ENCODE results near the gene USP43. TPM values are rescaled to one million over a fixed set of nuclear protein-coding genes. Genes with fewer than 3 reads are reported as not detected.
"Not testable (repeated sequence)": the region's sequence is repeated elsewhere in the genome, so short reads cannot be mapped to it uniquely, and the experiment has no call there.

USP43 gene
- total and polyA plus RNA-seq, 4 donors, result 0.33 to 0.88 TPM; not detected in 2

DNA sequence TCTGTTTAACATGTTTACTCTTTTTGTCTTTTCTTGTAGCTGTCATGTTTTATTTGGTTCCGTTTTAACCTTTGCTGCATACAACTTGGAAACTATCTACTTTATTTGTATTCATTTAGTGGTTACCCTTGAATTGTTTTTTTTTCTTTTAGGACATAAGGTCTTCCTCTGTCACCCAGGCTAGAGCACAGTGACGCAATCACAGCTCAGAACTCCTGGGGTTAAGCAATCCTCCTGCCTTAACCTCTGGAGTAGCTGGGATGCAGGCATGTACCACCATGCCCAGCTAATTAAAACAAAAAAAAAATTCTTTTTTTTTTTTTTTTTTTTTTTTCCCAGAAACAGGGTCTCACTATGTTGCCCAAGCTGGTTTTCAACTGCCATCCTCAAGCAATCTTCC, 29.8 kb upstream of the USP43 start:
- Histone ChIP-seq H3K9me3 (ENCODE audit: control insufficient read depth, low read length) (no peaks in the 10 kb centered on the region), H3K27ac (ENCODE audit: low read depth in 1 of 2, low read length in 2 of 2) (no peak overlapping the region), H3K27me3 (ENCODE audit: control insufficient read depth in 1 of 2, insufficient read depth in 2 of 2, low read length in 1 of 2) (no peaks in the 10 kb centered on the region), H3K4me3 (ENCODE audit: low read length in 2 of 2) (no peak overlapping the region), H3K4me1 (ENCODE audit: control insufficient read depth in 1 of 2, insufficient read depth in 2 of 2, low read length in 2 of 2) (no peaks in the 10 kb centered on the region), H3K36me3 (ENCODE audit: control insufficient read depth in 1 of 2, insufficient read depth in 2 of 2, low read length in 1 of 2) (no peaks in the 10 kb centered on the region)
- no peak for ATAC-seq (ENCODE audit: low FRiP score)
- WGBS, 2 donors, result 42 to 50% methylated on average over 2 of the region's 2 CpGs
- intact Hi-C loops (cut with DNase I), result no loop called here
- DNase-seq, result no peak

DNA sequence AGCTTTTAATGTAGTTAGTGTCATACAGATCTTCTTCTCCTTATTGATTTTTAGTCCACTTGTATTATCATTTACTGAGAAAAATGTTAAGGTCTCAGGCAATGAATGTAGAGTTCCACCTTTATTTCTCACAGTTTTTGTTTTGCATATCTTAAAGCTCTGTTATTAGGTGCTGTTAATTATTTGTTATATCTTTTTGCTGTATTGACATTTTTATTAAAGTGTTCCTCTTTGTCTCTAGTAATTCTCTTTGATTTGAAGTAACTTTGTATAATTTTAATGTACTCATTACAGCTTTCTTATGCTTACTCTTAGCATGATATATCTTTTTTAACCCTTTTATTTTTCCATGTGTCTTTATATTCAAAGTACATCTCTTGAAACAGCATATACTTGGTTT, 22.4 kb upstream of the USP43 start:
- Histone ChIP-seq H3K36me3 (ENCODE audit: control insufficient read depth in 1 of 2, insufficient read depth in 2 of 2, low read length in 1 of 2) (no peaks in the 10 kb centered on the region), H3K4me1 (ENCODE audit: control insufficient read depth in 1 of 2, insufficient read depth in 2 of 2, low read length in 2 of 2) (no peaks in the 10 kb centered on the region), H3K9me3 (ENCODE audit: control insufficient read depth, low read length) (peaks cover 6% of the 10 kb centered on the region), H3K4me3 (ENCODE audit: low read length in 2 of 2) (no peak overlapping the region), H3K27me3 (ENCODE audit: control insufficient read depth in 1 of 2, insufficient read depth in 2 of 2, low read length in 1 of 2) (no peaks in the 10 kb centered on the region), H3K27ac (ENCODE audit: low read depth in 1 of 2, low read length in 2 of 2) (no peak overlapping the region)
- intact Hi-C loops (cut with DNase I), result no loop called here
- no peak for ATAC-seq (ENCODE audit: low FRiP score)
- no peak for DNase-seq

DNA sequence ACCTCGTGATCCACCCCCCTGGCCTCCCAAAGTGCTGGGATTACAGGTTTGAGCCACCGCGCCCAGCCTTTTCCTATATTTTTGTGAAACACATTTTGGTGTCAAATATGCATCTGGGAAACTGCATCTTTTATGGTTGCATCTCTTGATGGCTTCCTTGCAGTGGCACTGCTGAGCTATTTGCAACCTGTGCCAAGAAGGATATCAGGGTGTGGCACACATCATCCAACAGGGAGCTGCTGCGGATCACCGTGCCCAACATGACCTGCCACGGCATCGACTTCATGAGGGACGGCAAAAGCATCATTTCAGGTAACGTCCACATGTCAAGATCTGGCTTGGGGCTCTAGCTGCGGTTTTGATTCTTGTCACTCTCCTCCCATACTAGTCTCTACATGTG, 16.8 kb upstream of the USP43 start:
- DNase-seq (no peak), ATAC-seq (ENCODE audit: low FRiP score) (no peak)
- Histone ChIP-seq H3K27me3 (ENCODE audit: control insufficient read depth in 1 of 2, insufficient read depth in 2 of 2, low read length in 1 of 2) (no peaks in the 10 kb centered on the region), H3K4me1 (ENCODE audit: control insufficient read depth in 1 of 2, insufficient read depth in 2 of 2, low read length in 2 of 2) (no peaks in the 10 kb centered on the region), H3K9me3 (ENCODE audit: control insufficient read depth, low read length) (peaks cover 5% of the 10 kb centered on the region), H3K36me3 (ENCODE audit: control insufficient read depth in 1 of 2, insufficient read depth in 2 of 2, low read length in 1 of 2) (no peaks in the 10 kb centered on the region), H3K27ac (ENCODE audit: low read depth in 1 of 2, low read length in 2 of 2) (no peak overlapping the region), H3K4me3 (ENCODE audit: low read length in 2 of 2) (no peak overlapping the region)
- intact Hi-C loops (cut with DNase I), result no loop called here
- 83 to 86% methylated on average over 10 of the region's 10 CpGs for WGBS, 2 donors

DNA sequence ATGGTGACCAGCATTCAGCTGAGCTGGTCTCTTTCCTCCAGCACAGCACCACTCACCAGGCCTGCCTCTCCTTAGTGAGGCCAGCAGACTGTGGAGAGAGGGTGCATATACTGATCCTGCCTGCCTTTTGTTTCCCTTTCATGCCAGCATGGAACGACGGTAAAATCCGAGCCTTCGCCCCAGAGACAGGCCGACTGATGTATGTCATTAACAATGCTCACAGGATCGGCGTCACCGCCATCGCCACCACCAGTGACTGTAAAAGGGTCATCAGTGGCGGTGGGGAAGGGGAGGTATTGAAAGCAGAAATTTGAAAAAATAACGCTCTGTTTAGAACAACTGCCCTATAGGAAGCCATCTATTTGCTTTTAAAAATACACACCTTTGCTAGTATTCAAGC, 12.6 kb upstream of the USP43 start:
- Histone ChIP-seq H3K27me3 (ENCODE audit: control insufficient read depth in 1 of 2, insufficient read depth in 2 of 2, low read length in 1 of 2) (no peaks in the 10 kb centered on the region), H3K36me3 (ENCODE audit: control insufficient read depth in 1 of 2, insufficient read depth in 2 of 2, low read length in 1 of 2) (no peaks in the 10 kb centered on the region), H3K4me3 (ENCODE audit: low read length in 2 of 2) (no peak overlapping the region), H3K4me1 (ENCODE audit: control insufficient read depth in 1 of 2, insufficient read depth in 2 of 2, low read length in 2 of 2) (no peaks in the 10 kb centered on the region), H3K9me3 (ENCODE audit: control insufficient read depth, low read length) (peaks cover 1% of the 10 kb centered on the region), H3K27ac (ENCODE audit: low read depth in 1 of 2, low read length in 2 of 2) (no peak overlapping the region)
- intact Hi-C loops (cut with DNase I), result no loop called here
- 86 to 90% methylated on average over 11 of the region's 11 CpGs for WGBS, 2 donors
- no peak for ATAC-seq (ENCODE audit: low FRiP score)
- no peak for DNase-seq

DNA sequence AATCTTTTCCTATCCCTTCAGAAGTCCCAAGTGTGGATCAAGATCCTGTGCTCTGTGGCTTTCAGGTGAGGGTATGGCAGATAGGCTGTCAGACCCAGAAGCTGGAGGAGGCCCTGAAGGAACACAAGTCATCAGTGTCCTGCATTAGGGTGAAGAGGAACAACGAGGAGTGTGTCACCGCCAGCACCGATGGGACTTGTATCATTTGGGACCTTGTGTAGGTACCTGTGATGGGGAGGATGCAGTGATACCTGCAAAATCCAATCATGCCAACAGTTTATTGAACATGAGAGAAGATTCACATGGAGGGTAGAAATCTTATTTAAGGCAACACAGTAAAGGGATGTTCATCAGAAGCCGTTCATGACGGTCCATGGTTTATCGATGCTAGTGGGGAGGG, 10.0 kb upstream of the USP43 start:
- intact Hi-C loops (cut with DNase I), result no loop called here
- ATAC-seq (ENCODE audit: low FRiP score) (no peak), DNase-seq (no peak)
- Histone ChIP-seq H3K27ac (ENCODE audit: low read depth in 1 of 2, low read length in 2 of 2) (no peak overlapping the region), H3K9me3 (ENCODE audit: control insufficient read depth, low read length) (peaks cover 1% of the 10 kb centered on the region), H3K36me3 (ENCODE audit: control insufficient read depth in 1 of 2, insufficient read depth in 2 of 2, low read length in 1 of 2) (no peaks in the 10 kb centered on the region), H3K4me3 (ENCODE audit: low read length in 2 of 2) (no peak overlapping the region), H3K4me1 (ENCODE audit: control insufficient read depth in 1 of 2, insufficient read depth in 2 of 2, low read length in 2 of 2) (no peaks in the 10 kb centered on the region), H3K27me3 (ENCODE audit: control insufficient read depth in 1 of 2, insufficient read depth in 2 of 2, low read length in 1 of 2) (no peaks in the 10 kb centered on the region)
- 90 to 93% methylated on average over 6 of the region's 6 CpGs for WGBS, 2 donors

DNA sequence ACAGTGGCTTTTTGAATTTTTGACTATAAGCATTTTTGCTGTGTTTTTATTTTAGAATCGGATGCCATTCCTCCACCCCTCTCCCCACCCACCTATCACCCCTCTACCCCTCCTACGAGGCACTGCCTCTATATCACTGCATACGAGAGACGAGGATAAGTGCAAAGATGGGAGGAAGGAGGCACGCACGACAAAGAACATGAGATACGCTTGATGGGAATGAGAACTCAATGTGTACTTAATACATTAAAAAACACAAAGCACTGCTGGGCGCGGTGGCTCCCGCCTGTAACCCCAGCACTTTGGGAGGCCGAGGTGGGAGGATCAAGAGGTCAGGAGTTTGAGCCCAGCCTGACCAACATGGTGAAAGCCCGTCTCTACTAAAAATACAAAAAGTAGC, 8.8 kb upstream of the USP43 start:
- ATAC-seq (ENCODE audit: low FRiP score), result no peak

DNA sequence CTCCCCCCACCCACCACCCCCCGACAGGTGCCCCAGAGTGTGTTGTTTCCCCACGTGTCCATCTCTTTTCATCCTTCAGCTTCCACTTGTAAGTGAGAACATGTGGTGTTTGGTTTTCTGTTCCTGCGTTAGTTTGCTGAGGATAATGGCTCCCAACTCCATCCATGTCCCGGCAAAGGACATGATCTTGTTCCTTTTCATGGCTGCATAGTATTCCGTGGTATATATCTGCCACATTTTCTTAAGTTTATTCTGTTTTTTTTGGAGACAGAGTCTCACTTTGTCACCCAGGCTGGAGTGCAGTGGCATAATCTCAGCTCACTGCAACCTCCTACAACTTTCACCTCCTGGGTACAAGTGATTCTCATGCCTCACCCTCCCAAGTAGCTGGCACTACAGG, 4.9 kb upstream of the USP43 start:
- not testable (repeated sequence) for DNase-seq; H3K27me3 ChIP-seq (ENCODE audit: control insufficient read depth in 1 of 2, insufficient read depth in 2 of 2, low read length in 1 of 2)
- WGBS, 2 donors, result 87 to 88% methylated on average over 5 of the region's 5 CpGs

More for the DNA sequence above, 8.8 kb upstream of the USP43 start:
- H3K9me3 ChIP-seq (ENCODE audit: control insufficient read depth, low read length), result peaks cover 1% of the 10 kb centered on the region
- no peak for DNase-seq
- H3K36me3 ChIP-seq (ENCODE audit: control insufficient read depth in 1 of 2, insufficient read depth in 2 of 2, low read length in 1 of 2), result no peaks in the 10 kb centered on the region
- H3K27ac ChIP-seq (ENCODE audit: low read depth in 1 of 2, low read length in 2 of 2), result no peak overlapping the region
- intact Hi-C loops (cut with DNase I), result no loop called here
- H3K4me1 ChIP-seq (ENCODE audit: control insufficient read depth in 1 of 2, insufficient read depth in 2 of 2, low read length in 2 of 2), result no peaks in the 10 kb centered on the region
- no peaks in the 10 kb centered on the region for H3K27me3 ChIP-seq (ENCODE audit: control insufficient read depth in 1 of 2, insufficient read depth in 2 of 2, low read length in 1 of 2)
- H3K4me3 ChIP-seq (ENCODE audit: low read length in 2 of 2), result no peak overlapping the region
- WGBS, 2 donors, result 88 to 90% methylated on average over 12 of the region's 12 CpGs

DNA sequence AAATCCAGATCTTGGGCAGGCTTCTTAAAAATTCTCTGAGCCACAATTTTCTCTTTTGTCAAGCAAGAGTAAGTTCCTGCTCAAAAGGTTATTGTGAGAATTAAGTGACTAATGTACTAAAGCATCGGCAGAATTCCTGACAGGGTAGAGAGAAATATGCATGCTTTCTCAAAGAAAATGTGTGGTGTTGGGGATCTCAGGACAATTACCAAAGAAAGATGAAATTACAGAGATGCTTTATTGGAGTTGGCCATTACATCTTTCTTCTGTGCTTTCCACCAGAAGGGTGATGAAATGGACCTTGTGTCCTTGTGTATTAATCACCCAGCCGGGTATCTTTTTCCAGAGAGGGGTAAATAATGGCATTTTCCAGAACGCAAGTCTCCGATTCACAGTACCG, 1.7 kb upstream of the USP43 start:
- intact Hi-C loops (cut with DNase I), result no loop called here
- H3K4me3 ChIP-seq (ENCODE audit: low read length in 2 of 2), result no peak overlapping the region

More for the DNA sequence above, 4.9 kb upstream of the USP43 start:
- ATAC-seq (ENCODE audit: low FRiP score); H3K4me3 ChIP-seq (ENCODE audit: low read length in 2 of 2); H3K9me3 ChIP-seq (ENCODE audit: control insufficient read depth, low read length); H3K27ac ChIP-seq (ENCODE audit: low read depth in 1 of 2, low read length in 2 of 2); intact Hi-C loops (cut with DNase I); H3K36me3 ChIP-seq (ENCODE audit: control insufficient read depth in 1 of 2, insufficient read depth in 2 of 2, low read length in 1 of 2); H3K4me1 ChIP-seq (ENCODE audit: control insufficient read depth in 1 of 2, insufficient read depth in 2 of 2, low read length in 2 of 2): not testable (repeated sequence)

DNA sequence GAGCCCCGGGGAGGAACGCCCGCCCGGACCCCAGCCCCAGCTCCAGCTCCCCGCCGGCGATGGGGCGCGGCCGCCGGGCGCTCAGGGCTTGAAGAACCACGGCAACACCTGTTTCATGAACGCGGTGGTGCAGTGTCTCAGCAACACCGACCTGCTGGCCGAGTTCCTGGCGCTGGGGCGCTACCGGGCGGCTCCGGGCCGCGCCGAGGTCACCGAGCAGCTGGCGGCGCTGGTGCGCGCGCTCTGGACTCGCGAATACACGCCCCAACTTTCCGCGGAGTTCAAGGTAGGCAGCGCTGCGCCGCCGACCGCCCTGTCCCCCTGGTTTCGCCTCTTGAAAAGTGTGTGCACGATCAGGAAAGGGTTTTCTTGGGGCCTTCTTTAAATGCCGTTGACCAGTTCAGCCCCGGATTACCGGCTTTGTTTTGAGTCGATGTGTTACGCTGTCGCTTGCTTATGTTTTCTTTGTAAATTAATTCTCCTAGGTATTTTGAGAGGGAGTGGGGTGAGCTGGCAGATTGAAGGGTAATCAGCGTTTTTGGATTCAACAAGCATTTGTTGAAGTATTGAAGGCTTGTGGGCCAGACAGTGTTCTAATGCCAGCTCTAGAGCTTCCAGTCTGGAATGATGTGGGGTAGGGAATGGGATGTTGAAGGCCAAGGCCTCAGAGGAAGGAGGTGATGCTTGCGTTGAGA, 681 bp downstream of the USP43 start:
- intact Hi-C loops (cut with DNase I), result no loop called here
- Histone ChIP-seq H3K27me3 (ENCODE audit: control insufficient read depth in 1 of 2, insufficient read depth in 2 of 2, low read length in 1 of 2) (peaks cover 0 to 2% of the 10 kb centered on the region in 2 donors), H3K9me3 (ENCODE audit: control insufficient read depth, low read length) (no peaks in the 10 kb centered on the region), H3K27ac (ENCODE audit: low read depth in 1 of 2, low read length in 2 of 2) (no peak overlapping the region), H3K4me3 (ENCODE audit: low read length in 2 of 2) (peak overlapping the region; percentile 15 to 22), H3K4me1 (ENCODE audit: control insufficient read depth in 1 of 2, insufficient read depth in 2 of 2, low read length in 2 of 2) (no peaks in the 10 kb centered on the region), H3K36me3 (ENCODE audit: control insufficient read depth in 1 of 2, insufficient read depth in 2 of 2, low read length in 1 of 2) (no peaks in the 10 kb centered on the region)
- DNase-seq, result no peak
- WGBS, 2 donors, result 1 to 2% methylated on average over 50 to 51 of the region's 51 CpGs
- ATAC-seq (ENCODE audit: low FRiP score), result no peak

More for the DNA sequence above, 1.7 kb upstream of the USP43 start:
- no peak overlapping the region for H3K27ac ChIP-seq (ENCODE audit: low read depth in 1 of 2, low read length in 2 of 2)
- no peaks in the 10 kb centered on the region for H3K4me1 ChIP-seq (ENCODE audit: control insufficient read depth in 1 of 2, insufficient read depth in 2 of 2, low read length in 2 of 2)
- H3K27me3 ChIP-seq (ENCODE audit: control insufficient read depth in 1 of 2, insufficient read depth in 2 of 2, low read length in 1 of 2), result peaks cover 0 to 2% of the 10 kb centered on the region in 2 donors
- WGBS, 2 donors, result 75 to 77% methylated on average over 5 of the region's 5 CpGs
- no peaks in the 10 kb centered on the region for H3K36me3 ChIP-seq (ENCODE audit: control insufficient read depth in 1 of 2, insufficient read depth in 2 of 2, low read length in 1 of 2)
- DNase-seq (no peak), ATAC-seq (ENCODE audit: low FRiP score) (no peak)
- H3K9me3 ChIP-seq (ENCODE audit: control insufficient read depth, low read length), result no peaks in the 10 kb centered on the region

Data from aorta (tissue), 5 donors.